ENCODE measurements around the gene PITPNM1.
"Not testable (repeated sequence)": the region's sequence is repeated elsewhere in the genome, so short reads cannot be mapped to it uniquely, and the experiment has no call there.

PITPNM1 gene

GRCh38 chr11:67504950-67505581, at the start of gene PITPNM1:
PITPNM1 (minus strand) TSS chr11:67505363; CDS start chr11:67504180, 1,183 bp downstream.
- H3K4me3 ChIP-seq (ENCODE audit: low read depth, low read length): peak within 1 kb of the TSS; percentile 81
- no peak for TF ChIP-seq CTCF (IDR thresholded peaks at IDR 0.05; ENCODE audit: low read depth, low read length)
- TF ChIP-seq MAX (IDR thresholded peaks at IDR 0.05; ENCODE audit: low read depth, low read length): no peak
- peak; percentile 48 for TF ChIP-seq POLR2A (IDR thresholded peaks at IDR 0.05; ENCODE audit: extremely low read depth, insufficient read length)
- DNase-seq (ENCODE audit: low read depth): peak; percentile 88

GRCh38 chr11:67551697-67552096, 46.5 kb upstream of the PITPNM1 start:
- not testable (repeated sequence) for DNase-seq (ENCODE audit: low read depth); H3K4me3 ChIP-seq (ENCODE audit: low read depth, low read length)

GRCh38 chr11:67551127-67551526, 46.0 kb upstream of the PITPNM1 start:
- no peak for TF ChIP-seq MAX (IDR thresholded peaks at IDR 0.05; ENCODE audit: low read depth, low read length)
- no peak for TF ChIP-seq POLR2A (IDR thresholded peaks at IDR 0.05; ENCODE audit: extremely low read depth, insufficient read length)
- TF ChIP-seq MYC (IDR thresholded peaks at IDR 0.05; ENCODE audit: low read depth, low read length): no peak
- no peak for TF ChIP-seq CTCF (IDR thresholded peaks at IDR 0.05; ENCODE audit: low read depth, low read length)
- no peak for DNase-seq (ENCODE audit: low read depth)
- H3K4me3 ChIP-seq (ENCODE audit: low read depth, low read length): no peak overlapping the region

GRCh38 chr11:67548555-67549110, 43.5 kb upstream of the PITPNM1 start:
- no peak for TF ChIP-seq CTCF (IDR thresholded peaks at IDR 0.05; ENCODE audit: low read depth, low read length)
- TF ChIP-seq MAX (IDR thresholded peaks at IDR 0.05; ENCODE audit: low read depth, low read length): no peak
- TF ChIP-seq MYC (IDR thresholded peaks at IDR 0.05; ENCODE audit: low read depth, low read length): no peak
- no peak for DNase-seq (ENCODE audit: low read depth)

GRCh38 chr11:67548112-67548511, 42.9 kb upstream of the PITPNM1 start:
- not testable (repeated sequence) for H3K4me3 ChIP-seq (ENCODE audit: low read depth, low read length); DNase-seq (ENCODE audit: low read depth)

More at GRCh38 chr11:67548555-67549110, 43.5 kb upstream of the PITPNM1 start:
- H3K4me3 ChIP-seq (ENCODE audit: low read depth, low read length): no peak overlapping the region

- no peak for DNase-seq (ENCODE audit: low read depth)
- no peak overlapping the region for H3K4me3 ChIP-seq (ENCODE audit: low read depth, low read length)
- TF ChIP-seq CTCF (IDR thresholded peaks at IDR 0.05; ENCODE audit: low read depth, low read length) (no peak), MYC (IDR thresholded peaks at IDR 0.05; ENCODE audit: low read depth, low read length) (no peak), MAX (IDR thresholded peaks at IDR 0.05; ENCODE audit: low read depth, low read length) (no peak), POLR2A (IDR thresholded peaks at IDR 0.05; ENCODE audit: extremely low read depth, insufficient read length) (no peak)
These were observed 40.1 kb upstream of the PITPNM1 start for GRCh38 chr11:67545280-67545679.

- H3K4me3 ChIP-seq (ENCODE audit: low read depth, low read length): no peak overlapping the region
- TF ChIP-seq MAX (IDR thresholded peaks at IDR 0.05; ENCODE audit: low read depth, low read length) (no peak), CTCF (IDR thresholded peaks at IDR 0.05; ENCODE audit: low read depth, low read length) (no peak), POLR2A (IDR thresholded peaks at IDR 0.05; ENCODE audit: extremely low read depth, insufficient read length) (no peak), MYC (IDR thresholded peaks at IDR 0.05; ENCODE audit: low read depth, low read length) (no peak)
- DNase-seq (ENCODE audit: low read depth): no peak
These were observed 39.6 kb upstream of the PITPNM1 start for GRCh38 chr11:67544616-67545242.
